ENCODE data around the gene PSORS1C2. TPM values are rescaled to one million over a fixed set of nuclear protein-coding genes. Genes with fewer than 3 reads are reported as not detected.
"Not testable (repeated sequence)": the region's sequence is repeated elsewhere in the genome, so short reads cannot be mapped to it uniquely, and the experiment has no call there.

PSORS1C2 gene
- total RNA-seq, 1 experiment from 2014 or later: not detected

DNA sequence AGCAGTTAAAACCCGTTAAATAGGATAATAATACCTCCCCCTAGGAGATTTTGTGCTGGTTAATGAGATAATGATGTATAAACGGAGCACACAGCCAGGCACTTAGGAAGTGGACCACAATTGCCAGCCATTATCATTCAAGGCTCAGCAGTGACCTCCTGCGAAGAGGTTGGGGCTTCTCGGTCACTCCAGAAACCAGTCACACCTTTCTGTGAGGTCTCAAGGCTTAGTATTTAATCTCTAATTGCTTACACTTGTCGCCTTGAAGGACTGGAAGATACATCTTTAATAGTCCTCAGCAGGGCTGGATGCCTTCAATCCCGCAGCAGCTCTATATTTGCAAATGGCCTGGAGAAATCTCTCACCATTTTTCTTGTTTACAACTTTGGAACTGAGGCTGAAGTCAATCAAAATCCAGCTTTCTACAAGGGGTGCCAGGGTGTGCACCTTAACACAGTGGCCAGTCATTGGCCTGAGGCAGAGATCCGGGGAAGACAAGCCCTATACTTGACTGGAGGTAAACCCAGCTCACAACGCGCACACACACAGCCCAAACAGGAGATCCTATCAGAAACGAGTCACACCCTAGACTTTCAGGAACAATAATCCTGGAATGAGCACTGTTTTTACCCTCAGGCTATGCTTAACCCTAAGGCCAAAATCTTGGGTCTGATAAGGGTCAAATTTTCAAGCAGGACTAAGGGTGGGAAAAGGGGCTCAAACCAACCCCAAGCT lies 30.4 kb upstream of the PSORS1C2 start:
- no TSS peak for BruUV-seq (replicated peaks)
- Histone ChIP-seq H3K27ac (no peak overlapping the region), H3K79me2 (ENCODE audit: low read depth) (no peaks in the 10 kb centered on the region), H3K4me1 (replicated peaks; ENCODE audit: insufficient read depth) (peaks cover 19% of the 10 kb centered on the region), H2AFZ (no peak overlapping the region), H3K4me2 (peak overlapping the region; percentile 24), H3K36me3 (ENCODE audit: low read depth) (no peaks in the 10 kb centered on the region), H3K9me2 (ENCODE audit: insufficient read depth) (no peaks in the 10 kb centered on the region), H3F3A (ENCODE audit: insufficient read depth, low read depth) (peaks cover 18% of the 10 kb centered on the region; the same call in 1 of the 2 replicates), H3K4me3 (no peak overlapping the region), H4K20me1 (ENCODE audit: insufficient read depth) (no peaks in the 10 kb centered on the region), H3K27me3 (ENCODE audit: insufficient read depth, low read depth) (no peaks in the 10 kb centered on the region), H3K9me3 (ENCODE audit: insufficient read depth, low read depth) (no peaks in the 10 kb centered on the region)
- ChIA-PET POLR2A (ENCODE audit: unreplicated experiment) (interaction anchor here (0.5 to 1.0 kb wide), 6 partner anchors 11 to 1503 kb away, joined by 3 to 24 read pairs (median 6); partner anchors contain the start of gene TCF19), CTCF (interaction anchor here (0.6 kb wide), 1 partner anchor 24 kb away, joined by 4 read pairs; no protein-coding TSS in a partner anchor)
- TF ChIP-seq EZH2 (IDR thresholded peaks at IDR 0.05; ENCODE audit: low read depth): no peak
- TF ChIP-seq, protein P1, sequence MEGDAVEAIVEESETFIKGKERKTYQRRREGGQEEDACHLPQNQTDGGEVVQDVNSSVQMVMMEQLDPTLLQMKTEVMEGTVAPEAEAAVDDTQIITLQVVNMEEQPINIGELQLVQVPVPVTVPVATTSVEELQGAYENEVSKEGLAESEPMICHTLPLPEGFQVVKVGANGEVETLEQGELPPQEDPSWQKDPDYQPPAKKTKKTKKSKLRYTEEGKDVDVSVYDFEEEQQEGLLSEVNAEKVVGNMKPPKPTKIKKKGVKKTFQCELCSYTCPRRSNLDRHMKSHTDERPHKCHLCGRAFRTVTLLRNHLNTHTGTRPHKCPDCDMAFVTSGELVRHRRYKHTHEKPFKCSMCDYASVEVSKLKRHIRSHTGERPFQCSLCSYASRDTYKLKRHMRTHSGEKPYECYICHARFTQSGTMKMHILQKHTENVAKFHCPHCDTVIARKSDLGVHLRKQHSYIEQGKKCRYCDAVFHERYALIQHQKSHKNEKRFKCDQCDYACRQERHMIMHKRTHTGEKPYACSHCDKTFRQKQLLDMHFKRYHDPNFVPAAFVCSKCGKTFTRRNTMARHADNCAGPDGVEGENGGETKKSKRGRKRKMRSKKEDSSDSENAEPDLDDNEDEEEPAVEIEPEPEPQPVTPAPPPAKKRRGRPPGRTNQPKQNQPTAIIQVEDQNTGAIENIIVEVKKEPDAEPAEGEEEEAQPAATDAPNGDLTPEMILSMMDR (conservative IDR thresholded peaks at IDR 0.05): no peak
- intact Hi-C loops (cut with micrococcal nuclease; ENCODE audit: unreplicated experiment): loop anchor here (1.0 kb wide), 1 partner anchor 11 kb away; the partner anchor contains the start of gene TCF19
- peak; percentile 82 to 85 for DNase-seq

DNA sequence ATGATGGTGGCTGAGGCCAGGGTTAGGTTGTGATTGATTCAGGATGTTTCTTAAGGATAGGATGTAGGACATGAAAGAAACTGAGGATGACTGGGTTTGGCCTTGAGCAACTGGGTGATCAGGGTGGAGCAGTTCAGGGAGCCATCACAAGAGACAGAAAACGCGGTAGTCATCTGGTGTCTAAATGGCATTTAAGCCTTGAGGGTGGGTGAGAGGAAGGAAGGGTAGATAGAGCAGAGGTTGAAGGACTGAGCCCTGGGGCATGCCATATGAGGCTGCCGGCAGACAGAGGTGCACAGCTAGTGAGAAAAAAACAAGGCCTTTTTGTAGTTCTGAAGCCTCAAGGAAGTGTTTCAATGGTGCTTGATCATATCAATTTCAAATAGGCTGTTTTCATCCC lies 29.7 kb upstream of the PSORS1C2 start:
- TF ChIP-seq, protein P1 (conservative IDR thresholded peaks at IDR 0.05): no peak
- TF ChIP-seq EZH2 (IDR thresholded peaks at IDR 0.05; ENCODE audit: low read depth): no peak
- POLR2A ChIA-PET (ENCODE audit: unreplicated experiment): interaction anchor here (1.0 kb wide), 1 partner anchor 10 kb away, joined by 11 read pairs; the partner anchor contains the start of gene TCF19
- intact Hi-C loops (cut with micrococcal nuclease; ENCODE audit: unreplicated experiment): loop anchor here (1.0 kb wide), 1 partner anchor 10 kb away; the partner anchor contains the start of gene TCF19

DNA sequence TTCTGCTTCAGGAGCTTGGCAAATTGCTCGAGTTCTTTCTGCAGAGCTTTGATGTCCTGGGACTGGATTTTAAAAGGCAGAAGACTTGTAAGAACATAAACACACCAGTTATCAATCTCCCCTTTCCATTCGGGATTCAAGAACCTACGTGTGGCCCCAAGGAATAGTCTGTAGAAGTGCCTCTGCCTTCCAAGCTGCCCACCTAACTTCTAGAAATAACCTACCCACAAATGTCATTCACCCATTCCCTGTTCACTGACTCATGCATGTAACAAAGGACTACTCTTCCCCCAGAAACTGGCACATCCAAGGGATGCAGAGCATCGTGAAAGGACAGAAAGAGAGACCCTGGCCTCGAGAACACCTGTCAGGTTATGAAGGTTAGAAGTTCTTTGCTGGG lies 27.1 kb upstream of the PSORS1C2 start:
- ChIA-PET CTCF (no interaction called here), POLR2A (ENCODE audit: unreplicated experiment) (interaction anchor here (0.7 kb wide), 1 partner anchor 48 kb away, joined by 3 read pairs; no protein-coding TSS in a partner anchor)
- H2AFZ ChIP-seq: no peak overlapping the region
- no peaks in the 10 kb centered on the region for H3K9me3 ChIP-seq (ENCODE audit: insufficient read depth, low read depth)
- H3K27ac ChIP-seq: no peak overlapping the region
- peaks cover 19% of the 10 kb centered on the region for H3K4me1 ChIP-seq (replicated peaks; ENCODE audit: insufficient read depth)
- TF ChIP-seq, protein P1 (conservative IDR thresholded peaks at IDR 0.05): no peak
- no peak overlapping the region for H3K4me2 ChIP-seq
- H3K9me2 ChIP-seq (ENCODE audit: insufficient read depth): no peaks in the 10 kb centered on the region
- H4K20me1 ChIP-seq (ENCODE audit: insufficient read depth): no peaks in the 10 kb centered on the region; the same call in 1 of the 2 replicates
- no peaks in the 10 kb centered on the region for H3K79me2 ChIP-seq (ENCODE audit: low read depth)
- no peaks in the 10 kb centered on the region for H3K27me3 ChIP-seq (ENCODE audit: insufficient read depth, low read depth)
- intact Hi-C loops (cut with micrococcal nuclease; ENCODE audit: unreplicated experiment): no loop called here
- BruUV-seq (replicated peaks): no TSS peak
- no peaks in the 10 kb centered on the region for H3K36me3 ChIP-seq (ENCODE audit: low read depth)
- no peak for DNase-seq
- H3F3A ChIP-seq (ENCODE audit: insufficient read depth, low read depth): peaks cover 18% of the 10 kb centered on the region; the same call in 1 of the 2 replicates
- H3K4me3 ChIP-seq: no peak overlapping the region

More for the DNA sequence above, 29.7 kb upstream of the PSORS1C2 start:
- CTCF ChIA-PET: no interaction called here
- Histone ChIP-seq H3K9me2 (ENCODE audit: insufficient read depth) (no peaks in the 10 kb centered on the region), H3K4me2 (peak overlapping the region; percentile 24; the same call in 1 of the 2 replicates), H3K27me3 (ENCODE audit: insufficient read depth, low read depth) (no peaks in the 10 kb centered on the region), H3K9me3 (ENCODE audit: insufficient read depth, low read depth) (no peaks in the 10 kb centered on the region), H3K36me3 (ENCODE audit: low read depth) (no peaks in the 10 kb centered on the region), H3K4me3 (no peak overlapping the region), H3K79me2 (ENCODE audit: low read depth) (no peaks in the 10 kb centered on the region), H3F3A (ENCODE audit: insufficient read depth, low read depth) (peaks cover 18% of the 10 kb centered on the region; the same call in 1 of the 2 replicates), H3K4me1 (replicated peaks; ENCODE audit: insufficient read depth) (peaks cover 19% of the 10 kb centered on the region), H4K20me1 (ENCODE audit: insufficient read depth) (no peaks in the 10 kb centered on the region), H2AFZ (no peak overlapping the region), H3K27ac (no peak overlapping the region)
- no peak for DNase-seq
- no TSS peak for BruUV-seq (replicated peaks)

DNA sequence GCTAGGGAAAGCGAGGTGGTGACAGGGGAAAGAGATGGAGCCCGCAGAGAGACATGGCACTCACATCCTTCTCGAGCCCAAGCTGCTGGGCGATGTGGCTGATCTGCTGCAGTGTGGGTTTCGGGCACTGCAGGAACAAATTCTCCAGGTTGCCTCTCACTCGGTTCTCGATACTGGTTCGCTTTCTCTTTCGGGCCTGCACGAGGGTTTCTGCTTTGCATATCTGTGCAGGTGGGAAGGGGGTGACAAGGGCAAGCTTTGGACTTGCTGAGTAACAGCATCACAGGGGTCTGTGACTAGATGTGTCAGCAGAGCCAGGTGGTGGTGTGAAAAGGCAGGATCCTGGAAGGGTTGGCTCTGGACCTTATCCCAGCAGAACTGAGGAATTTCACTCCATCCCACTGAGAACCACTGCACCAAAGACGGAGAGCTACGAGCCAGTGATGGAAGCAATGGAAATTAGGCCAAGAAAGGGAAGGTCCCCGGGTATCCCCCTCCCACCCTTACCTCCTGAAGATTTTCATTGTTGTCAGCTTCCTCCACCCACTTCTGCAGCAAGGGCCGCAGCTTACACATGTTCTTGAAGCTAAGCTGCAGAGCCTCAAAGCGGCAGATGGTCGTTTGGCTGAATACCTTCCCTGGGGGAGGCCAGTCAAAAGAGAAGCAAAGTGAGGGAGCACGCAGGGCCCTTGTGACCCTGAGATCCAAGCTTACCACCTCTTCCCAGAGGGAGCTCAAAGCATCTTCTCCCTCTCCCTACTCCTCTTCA lies 26.4 kb upstream of the PSORS1C2 start:
- H3K9me2 ChIP-seq (ENCODE audit: insufficient read depth); H3K9me3 ChIP-seq (ENCODE audit: insufficient read depth, low read depth); H3K4me2 ChIP-seq; CTCF ChIA-PET; DNase-seq; intact Hi-C loops (cut with micrococcal nuclease; ENCODE audit: unreplicated experiment); H3K79me2 ChIP-seq (ENCODE audit: low read depth); H3K27me3 ChIP-seq (ENCODE audit: insufficient read depth, low read depth); H3K36me3 ChIP-seq (ENCODE audit: low read depth); H4K20me1 ChIP-seq (ENCODE audit: insufficient read depth); H3K4me3 ChIP-seq; H3K27ac ChIP-seq; H2AFZ ChIP-seq; BruUV-seq (replicated peaks): not testable (repeated sequence)
- Histone ChIP-seq H3F3A (ENCODE audit: insufficient read depth, low read depth) (peaks cover 18% of the 10 kb centered on the region; the same call in 1 of the 2 replicates), H3K4me1 (replicated peaks; ENCODE audit: insufficient read depth) (peaks cover 19% of the 10 kb centered on the region)
- POLR2A ChIA-PET (ENCODE audit: unreplicated experiment): interaction anchor here (0.6 kb wide), 1 partner anchor 18 kb away, joined by 3 read pairs; no protein-coding TSS in a partner anchor

Measured in PC-9 (cell line).